Measurements from ENCODE around the gene GAS2L1.

Gene GAS2L1

GRCh38 chr22:29345932-29346331 lies 39.5 kb downstream of the GAS2L1 start:
- Histone ChIP-seq H3F3A (ENCODE audit: insufficient read depth) (no peaks in the 10 kb centered on the region), H3K9me2 (replicated peaks; ENCODE audit: insufficient read depth, low read length) (no peaks in the 10 kb centered on the region), H3K36me3 (ENCODE audit: low read length) (peaks cover 15% of the 10 kb centered on the region; the same call in 1 of the 2 replicates), H3K4me2 (ENCODE audit: low read depth, low read length, poor library complexity, severe bottlenecking) (no peak overlapping the region), H3K27me3 (ENCODE audit: low read length) (no peaks in the 10 kb centered on the region), H3K27ac (ENCODE audit: low read depth, low read length) (no peak overlapping the region), H3K9me3 (ENCODE audit: insufficient read depth, low read length) (no peaks in the 10 kb centered on the region), H3K9ac (ENCODE audit: low read length) (no peak overlapping the region), H3K79me2 (ENCODE audit: insufficient read depth, low read length) (no peaks in the 10 kb centered on the region), H4K20me1 (ENCODE audit: low read depth, low read length) (no peaks in the 10 kb centered on the region), H3K4me3 (ENCODE audit: insufficient read depth, low read length, poor library complexity, severe bottlenecking) (no peak overlapping the region), H2AFZ (ENCODE audit: low read depth, low read length, severe bottlenecking) (no peak overlapping the region)
- TF ChIP-seq CTCF (IDR thresholded peaks at IDR 0.05; ENCODE audit: insufficient read depth, low read length, poor library complexity, severe bottlenecking) (no peak), EZH2phosphoT487 (conservative IDR thresholded peaks at IDR 0.05; ENCODE audit: low read length) (no peak)

GRCh38 chr22:29346659-29347058 lies 40.2 kb downstream of the GAS2L1 start:
- H3K9me2 ChIP-seq (replicated peaks; ENCODE audit: insufficient read depth, low read length), result no peaks in the 10 kb centered on the region
- H3K27ac ChIP-seq (ENCODE audit: low read depth, low read length), result no peak overlapping the region
- H3K9ac ChIP-seq (ENCODE audit: low read length), result no peak overlapping the region
- H3K9me3 ChIP-seq (ENCODE audit: insufficient read depth, low read length), result no peaks in the 10 kb centered on the region
- no peaks in the 10 kb centered on the region for H3K79me2 ChIP-seq (ENCODE audit: insufficient read depth, low read length)
- H3K4me2 ChIP-seq (ENCODE audit: low read depth, low read length, poor library complexity, severe bottlenecking), result no peak overlapping the region
- TF ChIP-seq EZH2phosphoT487 (conservative IDR thresholded peaks at IDR 0.05; ENCODE audit: low read length), result no peak
- TF ChIP-seq CTCF (IDR thresholded peaks at IDR 0.05; ENCODE audit: insufficient read depth, low read length, poor library complexity, severe bottlenecking), result no peak
- no peaks in the 10 kb centered on the region for H4K20me1 ChIP-seq (ENCODE audit: low read depth, low read length)
- H3F3A ChIP-seq (ENCODE audit: insufficient read depth), result no peaks in the 10 kb centered on the region
- H2AFZ ChIP-seq (ENCODE audit: low read depth, low read length, severe bottlenecking), result no peak overlapping the region
- no peaks in the 10 kb centered on the region for H3K27me3 ChIP-seq (ENCODE audit: low read length)
- H3K36me3 ChIP-seq (ENCODE audit: low read length), result peaks cover 15% of the 10 kb centered on the region; the same call in 1 of the 2 replicates
- no peak overlapping the region for H3K4me3 ChIP-seq (ENCODE audit: insufficient read depth, low read length, poor library complexity, severe bottlenecking)

GRCh38 chr22:29348041-29348440 lies 41.6 kb downstream of the GAS2L1 start:
- Histone ChIP-seq H3K4me2 (ENCODE audit: low read depth, low read length, poor library complexity, severe bottlenecking) (no peak overlapping the region), H3K9ac (ENCODE audit: low read length) (no peak overlapping the region), H4K20me1 (ENCODE audit: low read depth, low read length) (no peaks in the 10 kb centered on the region), H3K9me2 (replicated peaks; ENCODE audit: insufficient read depth, low read length) (no peaks in the 10 kb centered on the region), H3K79me2 (ENCODE audit: insufficient read depth, low read length) (no peaks in the 10 kb centered on the region), H3K9me3 (ENCODE audit: insufficient read depth, low read length) (no peaks in the 10 kb centered on the region), H2AFZ (ENCODE audit: low read depth, low read length, severe bottlenecking) (no peak overlapping the region), H3K27ac (ENCODE audit: low read depth, low read length) (no peak overlapping the region), H3K4me3 (ENCODE audit: insufficient read depth, low read length, poor library complexity, severe bottlenecking) (no peak overlapping the region), H3K36me3 (ENCODE audit: low read length) (peaks cover 15% of the 10 kb centered on the region; the same call in 1 of the 2 replicates), H3K27me3 (ENCODE audit: low read length) (no peaks in the 10 kb centered on the region), H3F3A (ENCODE audit: insufficient read depth) (no peaks in the 10 kb centered on the region)
- TF ChIP-seq CTCF (IDR thresholded peaks at IDR 0.05; ENCODE audit: insufficient read depth, low read length, poor library complexity, severe bottlenecking), result no peak
- no peak for TF ChIP-seq EZH2phosphoT487 (conservative IDR thresholded peaks at IDR 0.05; ENCODE audit: low read length)

Data from SU-DHL-6 (cell line).